ENCODE data around the gene U2SURP.

- TF ChIP-seq, protein P1, sequence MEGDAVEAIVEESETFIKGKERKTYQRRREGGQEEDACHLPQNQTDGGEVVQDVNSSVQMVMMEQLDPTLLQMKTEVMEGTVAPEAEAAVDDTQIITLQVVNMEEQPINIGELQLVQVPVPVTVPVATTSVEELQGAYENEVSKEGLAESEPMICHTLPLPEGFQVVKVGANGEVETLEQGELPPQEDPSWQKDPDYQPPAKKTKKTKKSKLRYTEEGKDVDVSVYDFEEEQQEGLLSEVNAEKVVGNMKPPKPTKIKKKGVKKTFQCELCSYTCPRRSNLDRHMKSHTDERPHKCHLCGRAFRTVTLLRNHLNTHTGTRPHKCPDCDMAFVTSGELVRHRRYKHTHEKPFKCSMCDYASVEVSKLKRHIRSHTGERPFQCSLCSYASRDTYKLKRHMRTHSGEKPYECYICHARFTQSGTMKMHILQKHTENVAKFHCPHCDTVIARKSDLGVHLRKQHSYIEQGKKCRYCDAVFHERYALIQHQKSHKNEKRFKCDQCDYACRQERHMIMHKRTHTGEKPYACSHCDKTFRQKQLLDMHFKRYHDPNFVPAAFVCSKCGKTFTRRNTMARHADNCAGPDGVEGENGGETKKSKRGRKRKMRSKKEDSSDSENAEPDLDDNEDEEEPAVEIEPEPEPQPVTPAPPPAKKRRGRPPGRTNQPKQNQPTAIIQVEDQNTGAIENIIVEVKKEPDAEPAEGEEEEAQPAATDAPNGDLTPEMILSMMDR (IDR thresholded peaks at IDR 0.05; ENCODE audit: extremely low read depth in 1 of 2, insufficient read depth in 1 of 2, low read depth in 1 of 2, low read length in 2 of 2), result no peak
- TF ChIP-seq POLR2AphosphoS5 (IDR thresholded peaks at IDR 0.05; ENCODE audit: insufficient read depth, low read depth, low read length) (no peak), EZH2 (IDR thresholded peaks at IDR 0.05; ENCODE audit: borderline replicate concordance, low read depth, low read length, severe bottlenecking) (no peak), POLR2A (IDR thresholded peaks at IDR 0.05; ENCODE audit: low read depth, low read length) (no peak), JUN (IDR thresholded peaks at IDR 0.05; ENCODE audit: borderline replicate concordance, insufficient read depth, insufficient read length, low read depth) (no peak), MYC (IDR thresholded peaks at IDR 0.05; ENCODE audit: low read depth, low read length) (no peak), FOS (IDR thresholded peaks at IDR 0.05; ENCODE audit: borderline replicate concordance, insufficient read depth, low read length) (no peak), GATA2 (IDR thresholded peaks at IDR 0.05; ENCODE audit: insufficient read depth, insufficient read length, low read depth, low read length) (no peak)
- TF ChIP-seq, protein P2, sequence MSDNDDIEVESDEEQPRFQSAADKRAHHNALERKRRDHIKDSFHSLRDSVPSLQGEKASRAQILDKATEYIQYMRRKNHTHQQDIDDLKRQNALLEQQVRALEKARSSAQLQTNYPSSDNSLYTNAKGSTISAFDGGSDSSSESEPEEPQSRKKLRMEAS (IDR thresholded peaks at IDR 0.05; ENCODE audit: insufficient read depth, insufficient read length), result no peak
Observed at GRCh38 chr3:142975316-142975995, 25.9 kb upstream of the U2SURP start.
